ENCODE results near the gene SPIC. TPM values are rescaled to one million over a fixed set of nuclear protein-coding genes. Genes with fewer than 3 reads are reported as not detected.

Gene SPIC
- under 1 TPM in 1 of 6 donors, not detected in 5; 0.20 TPM for total RNA-seq

GRCh38 chr12:101474711-101475386, at the start of gene SPIC:
TSS of gene SPIC (plus strand) at chr12:101475336. CDS start at chr12:101476905, 1,569 bp downstream.
- DNase-seq (no peak), ATAC-seq (ENCODE audit: low FRiP score in 2 of 2) (no peak)
- Histone ChIP-seq H3K36me3 (no peaks in the 10 kb centered on the region), H3K4me1 (no peaks in the 10 kb centered on the region), H3K9me3 (no peaks in the 10 kb centered on the region), H3K27me3 (no peaks in the 10 kb centered on the region), H3K4me3 (no peak within 1 kb of the TSS), H3K27ac (no peak within 1 kb of the TSS)
- TF ChIP-seq CTCF (IDR thresholded peaks at IDR 0.05), result no peak
- no peak for TF ChIP-seq POLR2A (IDR thresholded peaks at IDR 0.05)
- TF ChIP-seq EP300 (IDR thresholded peaks at IDR 0.05), result no peak
- TF ChIP-seq POLR2AphosphoS5 (IDR thresholded peaks at IDR 0.05), result no peak
- 82 to 89% methylated on average over 5 of the region's 5 CpGs for WGBS, 2 donors

- ATAC-seq (ENCODE audit: low FRiP score in 2 of 2) (no peak), DNase-seq (no peak)
- Histone ChIP-seq H3K36me3 (no peaks in the 10 kb centered on the region), H3K4me3 (no peak overlapping the region), H3K9me3 (no peaks in the 10 kb centered on the region), H3K4me1 (no peaks in the 10 kb centered on the region), H3K27me3 (no peaks in the 10 kb centered on the region), H3K27ac (no peak overlapping the region)
- WGBS, 2 donors, result 47 to 62% methylated on average over 2 of the region's 2 CpGs
- no peak for TF ChIP-seq EP300 (IDR thresholded peaks at IDR 0.05)
- TF ChIP-seq CTCF (IDR thresholded peaks at IDR 0.05), result no peak
- TF ChIP-seq POLR2AphosphoS5 (IDR thresholded peaks at IDR 0.05), result no peak
- TF ChIP-seq POLR2A (IDR thresholded peaks at IDR 0.05), result no peak
Measured at GRCh38 chr12:101430456-101430855, 44.7 kb upstream of the SPIC start.

GRCh38 chr12:101436136-101436535, 39.0 kb upstream of the SPIC start:
- TF ChIP-seq EP300 (IDR thresholded peaks at IDR 0.05), result no peak
- TF ChIP-seq POLR2A (IDR thresholded peaks at IDR 0.05), result no peak
- no peak for TF ChIP-seq POLR2AphosphoS5 (IDR thresholded peaks at IDR 0.05)
- no peak for TF ChIP-seq CTCF (IDR thresholded peaks at IDR 0.05)
- no peaks in the 10 kb centered on the region for H3K36me3 ChIP-seq
- no peaks in the 10 kb centered on the region for H3K9me3 ChIP-seq
- no peaks in the 10 kb centered on the region for H3K27me3 ChIP-seq
- no peak overlapping the region for H3K4me3 ChIP-seq
- DNase-seq (no peak), ATAC-seq (ENCODE audit: low FRiP score in 2 of 2) (no peak)
- no peaks in the 10 kb centered on the region for H3K4me1 ChIP-seq
- H3K27ac ChIP-seq, result no peak overlapping the region

- DNase-seq (no peak), ATAC-seq (ENCODE audit: low FRiP score in 2 of 2) (no peak)
- TF ChIP-seq POLR2A (IDR thresholded peaks at IDR 0.05), result no peak
- no peak for TF ChIP-seq EP300 (IDR thresholded peaks at IDR 0.05)
- no peak for TF ChIP-seq CTCF (IDR thresholded peaks at IDR 0.05)
- no peak for TF ChIP-seq POLR2AphosphoS5 (IDR thresholded peaks at IDR 0.05)
- H3K9me3 ChIP-seq, result no peaks in the 10 kb centered on the region
- no peaks in the 10 kb centered on the region for H3K36me3 ChIP-seq
- H3K27ac ChIP-seq, result no peak overlapping the region
- H3K4me1 ChIP-seq, result no peaks in the 10 kb centered on the region
- WGBS, 2 donors, result 54 to 58% methylated on average over 5 of the region's 5 CpGs
- H3K4me3 ChIP-seq, result no peak overlapping the region
- H3K27me3 ChIP-seq, result no peaks in the 10 kb centered on the region
Measured at GRCh38 chr12:101439236-101439635, 35.9 kb upstream of the SPIC start.
